HPDE6-E6E7 (cell line): ENCODE results near the gene CC2D1B.

Source experiments
- DNase-seq: peaks from one replicate; pipeline ENCODE4 v3.0.0; 2011; ENCODE audit warnings: missing footprints; ENCODE audit errors: extremely low spot score

CC2D1B gene

DNA sequence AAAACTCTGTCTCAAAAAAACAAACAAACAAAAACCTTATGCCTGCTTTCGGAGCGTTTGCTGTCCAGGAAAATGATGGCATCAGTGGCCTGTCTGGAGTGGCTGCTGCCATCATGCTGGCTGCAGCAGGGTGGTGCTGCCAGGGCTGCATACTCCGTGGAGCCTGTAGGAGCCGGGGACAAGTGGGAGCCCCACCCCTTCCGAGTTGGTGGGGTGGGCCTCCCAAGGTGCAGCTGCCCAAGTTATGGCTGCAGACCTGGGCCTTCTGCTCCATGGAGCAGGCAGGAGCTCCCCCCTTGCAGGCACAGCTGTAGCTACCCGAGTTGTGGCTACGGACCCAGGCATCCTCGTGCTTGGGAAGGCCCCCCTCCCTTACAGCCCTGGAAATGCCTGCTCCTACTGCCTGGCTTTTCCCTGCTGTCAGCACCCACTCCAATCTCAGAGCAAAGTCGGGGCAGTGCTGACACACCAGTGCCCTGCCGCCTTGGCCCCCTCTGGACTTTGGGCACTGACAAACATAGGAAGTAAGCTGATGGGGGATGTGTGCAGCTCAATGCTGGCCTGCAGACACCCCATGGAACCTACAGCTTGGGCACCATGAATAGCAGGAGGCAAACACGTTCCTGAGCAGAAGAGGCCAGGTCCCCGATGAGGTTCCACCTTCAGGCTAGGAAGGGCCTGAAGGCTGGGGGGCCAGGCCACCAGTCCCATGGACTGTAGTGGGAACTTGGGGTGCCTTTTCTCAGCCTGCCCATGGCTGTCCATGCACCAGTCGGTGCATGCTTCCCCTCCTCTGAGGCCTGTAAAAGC lies 60.4 kb downstream of the CC2D1B start:
- no peak for DNase-seq
